Neuronal stem cell (in vitro differentiated cells): ENCODE results near the gene MYLK4.

Experiments used
- DNase-seq: peaks from one replicate; pipeline ENCODE4 v3.0.0-alpha.2; 2013; ENCODE audit warnings: low spot score
- H2AFZ ChIP-seq: one replicate; pipeline ENCODE4 v1.6.1; 2013; ENCODE audit warnings: mild to moderate bottlenecking, low read length, inconsistent platforms
- H2AK5ac ChIP-seq: 2 replicates; pipeline ENCODE4 v1.6.1; 2013; ENCODE audit warnings: low read depth, mild to moderate bottlenecking, inconsistent platforms, low read length, moderate library complexity, mixed read lengths
- H2BK120ac ChIP-seq: 2 replicates; pipeline ENCODE4 v1.6.1; 2013; ENCODE audit warnings: low read depth, mild to moderate bottlenecking, inconsistent platforms, low read length, moderate library complexity, mixed read lengths
- H2BK12ac ChIP-seq: one replicate; pipeline ENCODE4 v1.6.1; 2013; ENCODE audit warnings: low read length, inconsistent platforms
- H2BK15ac ChIP-seq: 2 replicates; pipeline ENCODE4 v1.6.1; 2013; ENCODE audit warnings: mild to moderate bottlenecking, low read length, inconsistent platforms, mixed read lengths
- H2BK5ac ChIP-seq: one replicate; pipeline ENCODE4 v1.6.1; 2013; ENCODE audit warnings: inconsistent platforms, mild to moderate bottlenecking, low read length, moderate library complexity
- H3K14ac ChIP-seq: one replicate; pipeline ENCODE4 v1.6.1; 2013; ENCODE audit warnings: low read length, inconsistent platforms
- H3K18ac ChIP-seq: 2 replicates; pipeline ENCODE4 v1.6.1; 2013; ENCODE audit warnings: low read length, inconsistent platforms
- H3K23ac ChIP-seq: 2 replicates; pipeline ENCODE4 v1.6.1; 2013; ENCODE audit warnings: low read depth, mild to moderate bottlenecking, mixed read lengths, low read length, inconsistent platforms; ENCODE audit not compliant: poor library complexity
- H3K27ac ChIP-seq: replicated peaks from 3 replicates; pipeline ENCODE4 v1.5.1; 2013; ENCODE audit warnings: low read length, inconsistent platforms
- H3K27me3 ChIP-seq, 3 experiments: 2 replicates each; pipeline ENCODE4 v1.6.1; 2013; ENCODE audit warnings: low read length in 3 of 3, mild to moderate bottlenecking in 2 of 3, inconsistent platforms in 1 of 3, low read depth in 1 of 3, mixed read lengths in 1 of 3, moderate library complexity in 1 of 3; ENCODE audit not compliant: control insufficient read depth in 3 of 3, insufficient read depth in 3 of 3
- H3K36me3 ChIP-seq, 2 donors: replicated peaks in 1 of 2; 2 replicates each; pipeline ENCODE4 v1.6.1; 2013; ENCODE audit warnings: low read length in 2 of 2; ENCODE audit not compliant: control insufficient read depth in 2 of 2, insufficient read depth in 2 of 2
- H3K4ac ChIP-seq: 2 replicates; pipeline ENCODE4 v1.6.1; 2013; ENCODE audit warnings: inconsistent platforms, mild to moderate bottlenecking, low read length, moderate library complexity
- H3K4me1 ChIP-seq, 2 donors: 1 replicate in 1 of 2; 2 replicates in 1 of 2; pipeline ENCODE4 v1.6.1; 2013; ENCODE audit warnings: low read length in 2 of 2, low read depth in 1 of 2; ENCODE audit not compliant: control insufficient read depth in 2 of 2, insufficient read depth in 1 of 2
- H3K4me2 ChIP-seq: one replicate; pipeline ENCODE4 v1.6.1; 2013; ENCODE audit warnings: mild to moderate bottlenecking, low read length, inconsistent platforms; ENCODE audit not compliant: insufficient read depth, poor library complexity, severe bottlenecking
- H3K4me3 ChIP-seq, 2 donors: 2 replicates each; pipeline ENCODE4 v1.5.1; 2013; ENCODE audit warnings: low read length in 2 of 2, mild to moderate bottlenecking in 2 of 2, inconsistent platforms in 1 of 2, moderate library complexity in 1 of 2
- H3K79me1 ChIP-seq: one replicate; pipeline ENCODE4 v1.6.1; 2013; ENCODE audit warnings: low read depth, mild to moderate bottlenecking, inconsistent platforms, low read length, moderate library complexity
- H3K9ac ChIP-seq: one replicate; pipeline ENCODE4 v1.6.1; 2013; ENCODE audit warnings: mild to moderate bottlenecking, low read depth, low read length, inconsistent platforms; ENCODE audit not compliant: poor library complexity
- H3K9me3 ChIP-seq, 2 donors: replicated peaks in 1 of 2; 2 replicates each; pipeline versions ENCODE3 to v1.6.1; 2013; ENCODE audit warnings: low read length in 2 of 2, mild to moderate bottlenecking in 2 of 2, inconsistent platforms in 1 of 2, low read depth in 1 of 2, mixed read lengths in 1 of 2, moderate library complexity in 1 of 2; ENCODE audit not compliant: control insufficient read depth in 2 of 2, insufficient read depth in 1 of 2
- H4K8ac ChIP-seq: one replicate; pipeline ENCODE4 v1.6.1; 2013; ENCODE audit warnings: low read depth, mild to moderate bottlenecking, inconsistent platforms, low read length, moderate library complexity
- H4K91ac ChIP-seq: one replicate; pipeline ENCODE4 v1.6.1; 2013; ENCODE audit warnings: low read length, low read depth, mild to moderate bottlenecking, inconsistent platforms; ENCODE audit not compliant: poor library complexity
- WGBS, 2 donors: extraction: QIAGEN DNeasy Blood & Tissue Kit; methylation state at CpG; one replicate each; pipeline ENCODE4 v1.1.7; 2013; ENCODE audit warnings: missing lambda C conversion rate in 2 of 2, mixed read lengths in 1 of 2; ENCODE audit not compliant: insufficient read length in 2 of 2, insufficient replicate concordance in 1 of 2; ENCODE audit errors: extremely low coverage in 2 of 2; 5-methylcytosine and 5-hydroxymethylcytosine counted together

MYLK4 gene

DNA sequence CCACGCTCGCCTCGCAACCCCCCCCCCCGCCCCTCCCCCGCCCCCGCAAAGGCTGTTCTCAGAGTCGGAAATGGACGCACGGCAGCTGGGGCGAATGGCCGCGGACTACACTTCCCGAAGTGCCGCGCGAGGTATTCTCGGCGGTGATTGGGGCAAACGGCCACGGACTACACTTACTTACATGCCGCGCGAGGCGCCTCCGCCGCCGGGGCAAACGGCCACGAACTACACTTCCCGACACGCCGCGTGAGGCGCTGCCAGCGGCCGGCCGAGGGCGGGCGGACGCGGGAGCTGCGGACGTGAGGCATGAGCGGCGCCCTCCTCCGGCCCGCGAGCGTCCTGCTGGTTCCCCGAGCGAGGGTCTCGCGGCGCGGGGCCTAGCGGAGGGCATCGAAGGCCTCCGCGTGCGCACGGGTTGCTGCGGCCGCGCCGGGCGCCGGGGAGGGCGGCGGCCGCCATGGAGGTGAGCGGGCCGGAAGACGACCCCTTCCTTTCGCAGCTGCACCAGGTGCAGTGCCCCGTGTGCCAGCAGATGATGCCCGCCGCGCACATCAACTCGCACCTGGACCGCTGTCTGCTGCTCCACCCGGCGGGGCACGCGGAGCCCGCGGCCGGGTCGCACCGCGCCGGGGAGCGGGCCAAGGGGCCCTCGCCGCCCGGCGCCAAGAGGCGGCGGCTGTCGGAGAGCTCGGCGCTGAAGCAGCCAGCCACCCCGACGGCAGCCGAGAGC, 14.6 kb upstream of the MYLK4 start, which contains the start of gene WRNIP1:
Gene WRNIP1, plus strand, starts transcription at position 228 of the 730 bp plus-strand sequence. Its CDS starts 230 bp downstream, at position 458.
- Histone ChIP-seq H3K4me3 (peak within 1 kb of the TSS; percentile 66 to 80), H3K27ac (peak within 1 kb of the TSS; percentile 82), H2BK12ac (peak within 1 kb of the TSS; percentile 73), H3K4me2 (peak within 1 kb of the TSS; percentile 96), H2BK5ac (no peak within 1 kb of the TSS), H3K27me3 (no peaks in the 10 kb centered on the region), H4K8ac (peak within 1 kb of the TSS; percentile 82), H3K79me1 (peaks cover 13% of the 10 kb centered on the region), H3K18ac (peak within 1 kb of the TSS; percentile 98), H2BK15ac (peak within 1 kb of the TSS; percentile 67), H3K4me1 (peaks cover 13 to 17% of the 10 kb centered on the region in 2 donors), H2AFZ (peak within 1 kb of the TSS; percentile 96), H2AK5ac (peak within 1 kb of the TSS; percentile 92), H3K9me3 (peaks cover 0 to 3% of the 10 kb centered on the region in 2 donors), H2BK120ac (no peak within 1 kb of the TSS), H3K36me3 (peaks cover 2 to 28% of the 10 kb centered on the region in 2 donors), H4K91ac (peak within 1 kb of the TSS; percentile 72), H3K4ac (no peak within 1 kb of the TSS), H3K14ac (peak within 1 kb of the TSS; percentile 99), H3K9ac (peak within 1 kb of the TSS; percentile 98), H3K23ac (peak within 1 kb of the TSS; percentile 100)
- peak; percentile 99 for DNase-seq
- WGBS, 2 donors, result no CpG with 5 or more reads among the region's 104 CpGs

DNA sequence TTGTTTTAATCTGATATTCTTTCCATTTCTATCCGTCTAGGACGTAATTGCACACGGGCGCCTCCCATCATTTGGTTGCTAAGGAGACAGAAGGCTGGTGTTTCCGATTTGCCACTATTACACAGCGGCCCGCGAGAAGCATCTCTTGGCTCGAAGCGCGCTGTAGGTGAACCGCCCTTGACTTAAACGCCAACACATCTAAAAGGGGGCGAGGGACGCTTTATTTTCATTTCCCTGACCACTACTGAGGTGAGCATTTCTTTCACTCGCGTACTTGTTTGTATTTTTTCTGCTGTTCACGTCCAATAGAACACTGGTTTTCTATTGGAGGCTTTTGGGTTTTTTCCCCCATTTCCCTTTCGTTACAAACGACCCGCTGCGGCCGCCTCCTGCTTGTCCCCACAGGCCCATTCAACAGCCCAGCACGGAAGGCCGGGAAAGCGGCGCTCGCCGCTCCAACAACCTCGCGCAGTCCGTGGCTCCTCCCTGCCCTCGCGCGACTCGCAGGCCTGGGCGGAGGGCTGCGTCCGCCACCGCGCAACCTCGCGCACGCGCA, 14.0 kb upstream of the MYLK4 start:
- H3K18ac ChIP-seq, result peak overlapping the region; percentile 83
- H2AK5ac ChIP-seq, result no peak overlapping the region
- DNase-seq, result no peak
- H3K4me1 ChIP-seq, result peaks cover 8 to 17% of the 10 kb centered on the region in 2 donors
- H3K36me3 ChIP-seq, result peaks cover 0 to 21% of the 10 kb centered on the region in 2 donors
- peak overlapping the region; percentile 82 for H3K27ac ChIP-seq
- H4K8ac ChIP-seq, result no peak overlapping the region
- H2BK120ac ChIP-seq, result no peak overlapping the region
- H3K9ac ChIP-seq, result no peak overlapping the region
- H2BK15ac ChIP-seq, result no peak overlapping the region
- H3K14ac ChIP-seq, result no peak overlapping the region
- peak overlapping the region; percentile 77 for H2AFZ ChIP-seq
- peaks cover 0 to 3% of the 10 kb centered on the region in 2 donors for H3K9me3 ChIP-seq
- H3K27me3 ChIP-seq, result no peaks in the 10 kb centered on the region
- peak overlapping the region; percentile 68 for H3K4me2 ChIP-seq
- no CpG with 5 or more reads among the region's 45 CpGs for WGBS, 2 donors
- H3K4ac ChIP-seq, result no peak overlapping the region
- peak overlapping the region; percentile 100 for H3K23ac ChIP-seq
- peaks cover 13% of the 10 kb centered on the region for H3K79me1 ChIP-seq
- no peak overlapping the region for H4K91ac ChIP-seq
- H3K4me3 ChIP-seq, result peak overlapping the region; percentile 54 to 80
- H2BK5ac ChIP-seq, result no peak overlapping the region
- no peak overlapping the region for H2BK12ac ChIP-seq

DNA sequence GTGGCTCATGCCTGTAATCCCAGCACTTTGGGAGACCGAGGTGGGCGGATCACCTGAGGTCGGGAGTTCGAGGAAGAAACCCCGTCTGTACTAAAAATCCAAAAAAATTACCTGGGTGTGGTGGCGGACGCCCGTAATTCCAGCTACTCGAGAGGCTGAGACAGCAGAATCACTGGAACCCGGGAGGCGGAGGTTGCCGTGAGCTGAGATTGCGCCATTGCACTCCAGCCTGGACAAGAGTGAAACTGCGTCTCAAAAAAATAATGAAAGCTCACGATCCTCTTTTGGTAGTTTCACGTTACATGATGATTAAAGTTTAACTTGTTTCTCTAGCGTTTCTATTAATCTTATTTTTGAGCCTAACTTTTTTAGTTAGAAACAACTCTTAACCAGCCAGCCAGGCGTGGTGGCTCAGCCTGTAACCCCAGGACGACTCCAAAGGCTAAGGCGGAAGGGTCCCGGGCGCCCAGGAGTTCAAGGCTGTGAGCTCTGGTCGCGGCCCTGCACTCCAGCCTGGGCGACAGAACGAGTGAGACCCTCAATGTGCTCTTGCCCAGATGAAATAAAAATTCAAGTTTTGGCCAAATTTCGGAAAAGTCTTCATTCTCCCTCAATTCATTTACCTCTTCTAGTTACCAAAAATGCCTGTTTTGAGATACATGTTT, 13.3 kb upstream of the MYLK4 start:
- Histone ChIP-seq H3K36me3 (peaks cover 0 to 15% of the 10 kb centered on the region in 2 donors), H3K9me3 (peaks cover 0 to 3% of the 10 kb centered on the region in 2 donors), H2BK15ac (no peak overlapping the region), H2AK5ac (peak overlapping the region; percentile 95), H2BK5ac (no peak overlapping the region), H3K23ac (no peak overlapping the region), H2AFZ (peak overlapping the region; percentile 77), H2BK120ac (no peak overlapping the region), H3K14ac (no peak overlapping the region), H3K4me1 (peaks cover 8 to 17% of the 10 kb centered on the region in 2 donors), H3K18ac (no peak overlapping the region), H2BK12ac (no peak overlapping the region), H3K79me1 (peaks cover 13% of the 10 kb centered on the region), H3K4ac (no peak overlapping the region), H4K8ac (no peak overlapping the region), H3K27ac (no peak overlapping the region), H3K9ac (no peak overlapping the region), H3K27me3 (no peaks in the 10 kb centered on the region), H4K91ac (no peak overlapping the region), H3K4me3 (peak overlapping the region in 1 of 2 donors; percentile 54), H3K4me2 (peak overlapping the region; percentile 68)
- no CpG with 5 or more reads among the region's 27 CpGs for WGBS, 2 donors
- DNase-seq, result no peak
